IgD-negative memory B cell (primary cell): Measurements from ENCODE around the gene BLM. TPM values are rescaled to one million over a fixed set of nuclear protein-coding genes. Genes with fewer than 3 reads are reported as not detected.
A peak's percentile ranks its signal among the peaks of the same experiment; 100 is the strongest.
"Not testable (repeated sequence)": the region's sequence is repeated elsewhere in the genome, so short reads cannot be mapped to it uniquely, and the experiment has no call there.

Experiments used
- H3K27ac Mint-ChIP-seq, 3 donors: one replicate each; pipeline ENCODE4 v1.8.0; 2020 to 2022; ENCODE audit warnings: mild to moderate bottlenecking in 3 of 3, mixed read lengths in 3 of 3, moderate library complexity in 1 of 3
- H3K27me3 Mint-ChIP-seq: one replicate; pipeline ENCODE4 v1.8.0; 2021; ENCODE audit warnings: mixed read lengths
- H3K36me3 Mint-ChIP-seq: one replicate; pipeline ENCODE4 v1.8.0; 2020; ENCODE audit warnings: mild to moderate bottlenecking, mixed read lengths
- H3K4me1 Mint-ChIP-seq, 3 donors: one replicate each; pipeline ENCODE4 v1.8.0; 2020 to 2022; ENCODE audit warnings: mixed read lengths in 3 of 3, mild to moderate bottlenecking in 1 of 3
- H3K4me3 Mint-ChIP-seq, 4 donors: one replicate each; pipeline ENCODE4 v1.8.0; 2020 to 2022; ENCODE audit warnings: mild to moderate bottlenecking in 4 of 4, mixed read lengths in 4 of 4, moderate library complexity in 3 of 4
- H3K9me3 Mint-ChIP-seq, 3 donors: one replicate each; pipeline ENCODE4 v1.8.0; 2020 to 2021; ENCODE audit warnings: mixed read lengths in 3 of 3, mild to moderate bottlenecking in 1 of 3
- polyA plus RNA-seq: library from polyadenylated mRNA; unstranded; fragments of 300-500 nt; fragmentation: Illumina TruSeq; gene quantifications from one replicate; pipeline ENCODE4 v1.2.3, GENCODE V29; 2021

The BLM gene
- polyA plus RNA-seq, 1 donor from 2014 or later = 14.4 TPM

- Mint-ChIP-seq H3K36me3 (no peaks in the 10 kb centered on the region), H3K27ac (peak overlapping the region in 2 of 3 donors; percentile 67 to 74), H3K9me3 (no peaks in the 10 kb centered on the region), H3K4me1 (peaks cover 33 to 39% (median 37%) of the 10 kb centered on the region in 3 donors), H3K4me3 (peak overlapping the region; percentile 70 to 93 (median 87)), H3K27me3 (no peaks in the 10 kb centered on the region)
Measured at GRCh38 chr15:90840157-90840855, 123.2 kb downstream of the BLM start.

DNA sequence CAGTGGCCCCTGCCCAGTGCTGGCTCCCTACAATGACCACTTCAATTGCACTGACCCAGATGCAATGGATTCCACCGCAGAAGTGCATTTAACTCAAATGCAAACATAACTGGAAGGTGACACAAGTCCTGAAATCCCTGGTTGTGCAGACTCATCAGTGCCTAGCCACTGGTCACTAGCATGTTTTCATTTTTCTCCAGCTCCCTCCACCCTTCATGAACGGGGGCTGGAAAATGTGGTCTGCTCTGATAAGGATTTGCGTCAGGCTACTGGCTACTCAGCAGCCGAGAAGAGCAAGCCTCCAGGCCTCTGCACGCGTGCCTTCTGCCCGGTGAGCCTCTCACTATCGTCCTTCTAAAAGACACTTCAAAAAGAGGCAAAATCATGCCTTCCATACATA lies 123.8 kb downstream of the BLM start:
- Mint-ChIP-seq H3K9me3 (no peaks in the 10 kb centered on the region), H3K4me3 (peak overlapping the region in 1 of 4 donors; percentile 70), H3K36me3 (no peaks in the 10 kb centered on the region), H3K4me1 (peaks cover 34 to 40% (median 38%) of the 10 kb centered on the region in 3 donors), H3K27ac (no peak overlapping the region), H3K27me3 (no peaks in the 10 kb centered on the region)

- Mint-ChIP-seq H3K27me3 (no peaks in the 10 kb centered on the region), H3K27ac (peak overlapping the region in 2 of 3 donors; percentile 22 to 69), H3K36me3 (peaks cover 1% of the 10 kb centered on the region), H3K4me3 (peak overlapping the region in 3 of 4 donors; percentile 33 to 70 (median 62)), H3K9me3 (no peaks in the 10 kb centered on the region), H3K4me1 (peaks cover 18 to 31% (median 19%) of the 10 kb centered on the region in 3 donors)
Measured at GRCh38 chr15:90844696-90845095, 127.5 kb downstream of the BLM start.

DNA sequence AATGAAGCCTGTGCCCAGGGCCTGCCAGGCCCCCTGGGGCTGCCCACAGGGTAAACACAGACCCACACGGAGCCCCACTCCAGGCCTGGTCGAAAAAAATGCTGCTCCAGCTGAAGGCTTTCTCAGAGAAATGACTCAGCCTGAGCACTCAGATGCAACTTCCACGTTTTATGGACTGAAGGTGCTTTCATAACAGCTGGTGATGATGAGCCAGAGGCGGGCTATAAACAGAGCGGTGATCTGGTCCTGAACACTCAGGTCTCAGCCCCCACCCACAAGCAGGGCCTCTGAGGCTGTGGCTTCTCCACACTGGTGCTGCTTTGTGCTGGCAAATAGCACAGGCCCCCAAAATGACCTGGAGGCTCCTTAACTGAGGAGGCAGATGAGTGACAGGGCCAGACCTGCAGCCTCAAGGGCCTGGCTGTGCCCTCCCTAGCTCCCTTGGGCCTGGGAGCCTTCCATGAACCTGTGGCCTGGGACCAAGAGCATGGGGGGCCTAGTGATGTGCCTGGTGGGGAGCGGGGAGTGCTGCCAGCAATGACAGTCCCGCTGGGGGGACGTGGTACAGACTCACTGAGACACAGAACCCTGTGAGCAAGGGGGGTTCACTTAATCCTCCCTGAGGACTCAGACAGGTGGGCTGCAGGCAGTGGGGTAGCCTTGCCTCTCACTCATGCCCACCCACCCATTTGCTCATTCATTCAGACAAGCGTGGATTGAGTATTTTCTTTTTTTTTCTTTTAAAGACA lies 128.2 kb downstream of the BLM start:
- no peaks in the 10 kb centered on the region for H3K9me3 Mint-ChIP-seq
- H3K27me3 Mint-ChIP-seq = no peaks in the 10 kb centered on the region
- H3K4me1 Mint-ChIP-seq = peaks cover 16 to 27% (median 17%) of the 10 kb centered on the region in 3 donors
- H3K27ac Mint-ChIP-seq = peak overlapping the region; percentile 22 to 84 (median 69)
- peak overlapping the region in 3 of 4 donors; percentile 33 to 70 (median 62) for H3K4me3 Mint-ChIP-seq
- peaks cover 1% of the 10 kb centered on the region for H3K36me3 Mint-ChIP-seq

DNA sequence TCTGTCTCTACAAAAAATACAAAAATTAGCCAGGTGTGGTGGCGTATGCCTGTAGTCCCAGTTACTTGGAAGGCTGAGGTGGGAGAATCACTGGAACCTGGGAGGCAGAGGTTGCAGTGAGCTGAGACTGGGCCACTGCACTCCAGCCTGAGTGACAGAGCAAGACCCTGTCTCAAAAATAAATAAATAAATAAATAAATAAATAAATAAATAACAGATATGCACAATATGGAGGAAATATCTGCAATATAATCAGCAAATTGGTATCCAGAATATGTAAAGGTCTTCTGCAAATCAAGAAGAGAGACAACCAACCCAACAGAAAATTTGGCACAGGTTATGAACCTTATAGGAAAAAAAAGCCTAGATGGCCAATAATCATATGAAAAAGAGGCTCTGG lies 132.3 kb downstream of the BLM start:
- H3K9me3 Mint-ChIP-seq, H3K27me3 Mint-ChIP-seq, H3K36me3 Mint-ChIP-seq, H3K4me3 Mint-ChIP-seq: not testable (repeated sequence)
- H3K27ac Mint-ChIP-seq = peak overlapping the region in 1 of 3 donors; percentile 46
- H3K4me1 Mint-ChIP-seq = peaks cover 27 to 42% (median 42%) of the 10 kb centered on the region in 3 donors

DNA sequence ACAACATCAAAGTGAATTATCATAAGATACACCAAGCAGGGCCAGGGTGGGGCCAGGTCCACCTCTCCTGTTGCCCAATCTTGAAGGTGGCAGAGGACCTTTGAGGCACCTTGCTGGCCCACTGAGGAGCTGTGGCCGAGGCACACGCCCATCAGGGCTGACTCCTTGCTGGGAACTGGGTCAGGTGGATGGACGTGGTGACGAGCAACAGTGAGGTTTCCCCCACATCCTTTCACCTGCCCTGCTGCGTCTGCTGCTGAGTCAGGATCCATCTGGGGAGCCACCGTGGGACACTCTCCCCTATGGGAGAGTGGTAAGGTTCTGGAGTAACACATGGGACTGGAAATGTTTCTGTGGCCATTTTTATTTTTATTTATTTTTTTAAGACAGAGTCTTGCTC lies 134.0 kb downstream of the BLM start:
- Mint-ChIP-seq H3K27ac (peak overlapping the region in 1 of 3 donors; percentile 3), H3K27me3 (peaks cover 6% of the 10 kb centered on the region), H3K36me3 (peaks cover 8% of the 10 kb centered on the region), H3K9me3 (peaks cover 0 to 2% (median 0%) of the 10 kb centered on the region in 3 donors), H3K4me1 (peaks cover 32 to 48% (median 45%) of the 10 kb centered on the region in 3 donors), H3K4me3 (peak overlapping the region in 3 of 4 donors; percentile 79 to 92 (median 79))

DNA sequence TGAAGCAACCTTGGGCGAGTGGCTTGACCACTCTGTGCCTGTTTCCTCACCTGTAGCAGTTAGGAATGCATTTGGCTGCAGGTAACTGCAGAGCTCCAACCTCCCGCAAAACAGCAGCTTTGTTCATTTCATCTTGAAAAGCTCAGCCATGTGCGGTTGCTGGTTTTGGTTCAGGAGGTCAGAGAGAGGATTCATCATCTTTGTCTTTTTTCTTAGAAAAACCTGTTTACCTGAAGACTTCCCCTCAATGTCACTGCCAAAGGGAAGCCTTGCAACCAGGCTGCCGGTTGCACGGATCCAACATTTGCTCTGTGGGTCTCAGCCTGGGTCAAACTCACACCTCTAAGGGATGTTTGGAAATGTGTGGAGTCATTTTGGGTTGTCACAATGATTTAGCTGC lies 134.8 kb downstream of the BLM start:
- peaks cover 38 to 54% (median 52%) of the 10 kb centered on the region in 3 donors for H3K4me1 Mint-ChIP-seq
- peaks cover 8% of the 10 kb centered on the region for H3K36me3 Mint-ChIP-seq
- peak overlapping the region; percentile 91 to 95 (median 93) for H3K27ac Mint-ChIP-seq
- H3K9me3 Mint-ChIP-seq = peaks cover 0 to 2% (median 0%) of the 10 kb centered on the region in 3 donors
- peaks cover 6% of the 10 kb centered on the region for H3K27me3 Mint-ChIP-seq
- H3K4me3 Mint-ChIP-seq = peak overlapping the region in 3 of 4 donors; percentile 79 to 92 (median 79)

- Mint-ChIP-seq H3K27me3 (peaks cover 6% of the 10 kb centered on the region), H3K4me3 (peak overlapping the region in 2 of 4 donors; percentile 31 to 85), H3K27ac (peak overlapping the region in 2 of 3 donors; percentile 90 to 91), H3K36me3 (peaks cover 7% of the 10 kb centered on the region), H3K4me1 (peaks cover 47 to 65% (median 64%) of the 10 kb centered on the region in 3 donors), H3K9me3 (peaks cover 0 to 2% (median 0%) of the 10 kb centered on the region in 3 donors)
Measured at GRCh38 chr15:90855139-90855538, 138.0 kb downstream of the BLM start.

DNA sequence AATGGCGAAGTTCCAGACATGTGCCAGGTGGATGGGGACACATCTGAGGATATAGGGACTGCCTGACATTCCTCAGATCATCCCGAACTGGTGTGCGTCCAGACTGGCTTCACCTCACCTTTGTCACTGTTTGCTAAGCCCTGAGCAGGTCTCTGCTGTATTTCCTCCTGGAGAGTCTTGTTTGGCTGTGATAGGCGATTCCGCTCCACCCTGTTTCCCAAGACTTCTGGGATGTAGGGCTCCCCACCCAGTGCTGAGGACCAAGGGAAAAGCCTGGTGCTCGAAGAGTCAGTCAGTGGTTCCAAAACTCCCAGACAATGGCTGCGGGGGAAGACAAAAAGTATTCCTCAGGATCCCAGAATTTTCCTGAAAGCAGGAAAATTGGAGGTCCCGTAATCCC lies 140.2 kb downstream of the BLM start:
- Mint-ChIP-seq H3K4me1 (peaks cover 42 to 49% (median 46%) of the 10 kb centered on the region in 3 donors), H3K27ac (peak overlapping the region; percentile 84 to 93 (median 91)), H3K9me3 (no peaks in the 10 kb centered on the region), H3K36me3 (peaks cover 2% of the 10 kb centered on the region), H3K27me3 (peaks cover 3% of the 10 kb centered on the region), H3K4me3 (no peak overlapping the region)

GRCh38 chr15:90857883-90858443 lies 140.8 kb downstream of the BLM start:
- H3K27ac Mint-ChIP-seq = peak overlapping the region in 2 of 3 donors; percentile 84 to 91
- peak overlapping the region in 3 of 4 donors; percentile 4 to 76 (median 75) for H3K4me3 Mint-ChIP-seq
- H3K27me3 Mint-ChIP-seq = peaks cover 3% of the 10 kb centered on the region
- no peaks in the 10 kb centered on the region for H3K9me3 Mint-ChIP-seq
- H3K4me1 Mint-ChIP-seq = peaks cover 37 to 43% (median 40%) of the 10 kb centered on the region in 3 donors
- H3K36me3 Mint-ChIP-seq = peaks cover 2% of the 10 kb centered on the region

- Mint-ChIP-seq H3K4me1 (peaks cover 37 to 44% (median 41%) of the 10 kb centered on the region in 3 donors), H3K27me3 (peaks cover 2% of the 10 kb centered on the region), H3K36me3 (peaks cover 2% of the 10 kb centered on the region), H3K27ac (no peak overlapping the region), H3K9me3 (no peaks in the 10 kb centered on the region), H3K4me3 (peak overlapping the region in 1 of 4 donors; percentile 75)
Measured at GRCh38 chr15:90859234-90860131, 142.3 kb downstream of the BLM start.

- Mint-ChIP-seq H3K36me3 (peaks cover 2% of the 10 kb centered on the region), H3K9me3 (no peaks in the 10 kb centered on the region), H3K4me3 (no peak overlapping the region), H3K27ac (no peak overlapping the region), H3K27me3 (no peaks in the 10 kb centered on the region), H3K4me1 (peaks cover 32 to 36% (median 35%) of the 10 kb centered on the region in 3 donors)
Measured at GRCh38 chr15:90860450-90860849, 143.3 kb downstream of the BLM start.

- no peaks in the 10 kb centered on the region for H3K27me3 Mint-ChIP-seq
- H3K9me3 Mint-ChIP-seq = no peaks in the 10 kb centered on the region
- H3K27ac Mint-ChIP-seq = no peak overlapping the region
- peaks cover 26 to 30% (median 29%) of the 10 kb centered on the region in 3 donors for H3K4me1 Mint-ChIP-seq
- H3K4me3 Mint-ChIP-seq = no peak overlapping the region
- H3K36me3 Mint-ChIP-seq = peaks cover 2% of the 10 kb centered on the region
Measured at GRCh38 chr15:90860942-90861675, 144.0 kb downstream of the BLM start.
